HEK293 (cell line): ENCODE results near the gene OTC.

Experiments
- CTCF ChIA-PET: fragments of 350-600 bp; formaldehyde crosslinking; extraction: SDS; loops from one replicate; lab custom pipeline; 2021; ENCODE audit warnings: antibody characterized with exemption; lab: Yijun Ruan, JAX
- POLR2A ChIA-PET: fragments of 300-600 bp; formaldehyde crosslinking; extraction: SDS; loops from one replicate; lab custom pipeline; 2020; ENCODE audit warnings: antibody characterized with exemption, inconsistent platforms; lab: Yijun Ruan, JAX
- H3K27ac ChIP-seq: fragments of 200-500 bp; sonication (Bioruptor generic); 2 replicates; pipeline ENCODE4 v1.5.1; 2014; ENCODE audit warnings: low read depth, low read length, control low read depth, inconsistent platforms; ENCODE audit errors: extremely low read depth
- H3K36me3 ChIP-seq, 2 experiments: fragments of 200-500 bp in 1 of 2; sonication (Bioruptor generic) in 1 of 2; 1 replicate in 1 of 2; 2 replicates in 1 of 2; pipeline ENCODE4 v1.5.1; 2014 to 2017; ENCODE audit warnings: inconsistent platforms in 2 of 2, low read length in 2 of 2; ENCODE audit not compliant: control insufficient read depth in 2 of 2, insufficient read depth in 1 of 2
- H3K4me1 ChIP-seq: fragments of 200-500 bp; sonication (Bioruptor generic); 2 replicates; pipeline ENCODE4 v1.5.1; 2014; ENCODE audit warnings: mild to moderate bottlenecking, low read length, inconsistent platforms; ENCODE audit not compliant: control insufficient read depth, insufficient read depth
- H3K4me3 ChIP-seq: 2 replicates; pipeline ENCODE4 v1.5.1; 2011; ENCODE audit warnings: low read depth, mild to moderate bottlenecking, control low read depth, low read length, moderate library complexity
- H3K9me3 ChIP-seq: fragments of 200-500 bp; sonication (Bioruptor generic); 2 replicates; pipeline ENCODE4 v1.5.1; 2014; ENCODE audit warnings: low read depth, low read length, inconsistent platforms; ENCODE audit not compliant: control insufficient read depth, insufficient read depth
- BCL11A ChIP-seq: fragments of 450-650 bp; formaldehyde crosslinking; IDR thresholded peaks from 2 replicates; pipeline ENCODE4 v1.5.1; 2016; ENCODE audit warnings: low read depth, missing biosample characterization, missing genetic modification characterization
- GLIS1 ChIP-seq: fragments of 450-650 bp; formaldehyde crosslinking; IDR thresholded peaks from 2 replicates; pipeline ENCODE4 v1.5.1; 2016; ENCODE audit warnings: missing biosample characterization, missing genetic modification characterization
- HOXA7 ChIP-seq: sonication (generic); formaldehyde crosslinking; IDR thresholded peaks from 2 replicates; pipeline ENCODE4 v1.8.1; 2022; ENCODE audit warnings: missing genetic modification reagents, borderline replicate concordance
- MYNN ChIP-seq: fragments of 450-650 bp; formaldehyde crosslinking; IDR thresholded peaks from 2 replicates; pipeline ENCODE4 v1.5.1; 2016; ENCODE audit warnings: missing biosample characterization, missing genetic modification characterization, borderline replicate concordance
- SCRT2 ChIP-seq: fragments of 450-650 bp; formaldehyde crosslinking; IDR thresholded peaks from 2 replicates; pipeline ENCODE4 v1.5.1; 2016; ENCODE audit warnings: missing biosample characterization, missing genetic modification characterization
- YY2 ChIP-seq: fragments of 450-650 bp; formaldehyde crosslinking; IDR thresholded peaks from 2 replicates; pipeline ENCODE4 v1.5.1; 2016; ENCODE audit warnings: missing biosample characterization, missing genetic modification characterization
- ZFP37 ChIP-seq: fragments of 450-650 bp; formaldehyde crosslinking; IDR thresholded peaks from 2 replicates; pipeline ENCODE4 v1.5.1; 2016; ENCODE audit warnings: missing biosample characterization, missing genetic modification characterization
- ZIC2 ChIP-seq: fragments of 450-650 bp; formaldehyde crosslinking; IDR thresholded peaks from 2 replicates; pipeline ENCODE4 v1.5.1; 2016; ENCODE audit warnings: missing biosample characterization, missing genetic modification characterization
- ZNF121 ChIP-seq: fragments of 450-650 bp; formaldehyde crosslinking; IDR thresholded peaks from 2 replicates; pipeline ENCODE4 v1.5.1; 2016; ENCODE audit warnings: missing biosample characterization, missing genetic modification characterization
- ZNF133 ChIP-seq: fragments of 450-650 bp; formaldehyde crosslinking; IDR thresholded peaks from 2 replicates; pipeline ENCODE4 v1.5.1; 2016; ENCODE audit warnings: missing biosample characterization, missing genetic modification characterization
- ZNF2 ChIP-seq: fragments of 450-650 bp; formaldehyde crosslinking; IDR thresholded peaks from 2 replicates; pipeline ENCODE4 v1.5.1; 2016; ENCODE audit warnings: missing biosample characterization, missing genetic modification characterization
- ZNF211 ChIP-seq: fragments of 450-650 bp; formaldehyde crosslinking; IDR thresholded peaks from 2 replicates; pipeline ENCODE4 v1.5.1; 2016; ENCODE audit warnings: low read depth, missing biosample characterization, missing genetic modification characterization
- ZNF23 ChIP-seq: fragments of 450-650 bp; formaldehyde crosslinking; IDR thresholded peaks from 2 replicates; pipeline ENCODE4 v1.5.1; 2016; ENCODE audit warnings: missing biosample characterization, missing genetic modification characterization, borderline replicate concordance
- ZNF324 ChIP-seq: fragments of 450-650 bp; formaldehyde crosslinking; IDR thresholded peaks from 2 replicates; pipeline ENCODE4 v1.5.1; 2016; ENCODE audit warnings: missing biosample characterization, missing genetic modification characterization
- ZNF571 ChIP-seq: fragments of 450-650 bp; formaldehyde crosslinking; IDR thresholded peaks from 2 replicates; pipeline ENCODE4 v1.5.0; 2017; ENCODE audit warnings: missing biosample characterization, missing genetic modification characterization
- ZNF629 ChIP-seq: fragments of 450-650 bp; formaldehyde crosslinking; IDR thresholded peaks from 2 replicates; pipeline ENCODE4 v1.5.1; 2017; ENCODE audit warnings: missing biosample characterization, missing genetic modification characterization
- TF ChIP-seq, protein P1 (sequence below): fragments of 450-650 bp; formaldehyde crosslinking; IDR thresholded peaks from 2 replicates; pipeline ENCODE4 v1.5.0; 2017; ENCODE audit warnings: missing biosample characterization, missing genetic modification characterization, borderline replicate concordance
- TF ChIP-seq, protein P2 (sequence below): fragments of 450-650 bp; formaldehyde crosslinking; IDR thresholded peaks from 2 replicates; pipeline ENCODE4 v1.5.1; 2016; ENCODE audit warnings: missing biosample characterization, missing genetic modification characterization
- TF ChIP-seq, protein P3 (sequence below): fragments of 450-650 bp; formaldehyde crosslinking; IDR thresholded peaks from 2 replicates; pipeline ENCODE4 v1.5.1; 2016; ENCODE audit warnings: missing biosample characterization, missing genetic modification characterization
- TF ChIP-seq, protein P4 (sequence below): fragments of 450-650 bp; formaldehyde crosslinking; IDR thresholded peaks from 2 replicates; pipeline ENCODE4 v1.5.1; 2016; ENCODE audit warnings: missing biosample characterization, missing genetic modification characterization
- TF ChIP-seq, protein P5 (sequence below): fragments of 450-650 bp; formaldehyde crosslinking; optimal IDR thresholded peaks from 2 replicates; pipeline ENCODE3; 2016; ENCODE audit warnings: missing biosample characterization, mild to moderate bottlenecking, missing genetic modification characterization

The OTC gene

DNA sequence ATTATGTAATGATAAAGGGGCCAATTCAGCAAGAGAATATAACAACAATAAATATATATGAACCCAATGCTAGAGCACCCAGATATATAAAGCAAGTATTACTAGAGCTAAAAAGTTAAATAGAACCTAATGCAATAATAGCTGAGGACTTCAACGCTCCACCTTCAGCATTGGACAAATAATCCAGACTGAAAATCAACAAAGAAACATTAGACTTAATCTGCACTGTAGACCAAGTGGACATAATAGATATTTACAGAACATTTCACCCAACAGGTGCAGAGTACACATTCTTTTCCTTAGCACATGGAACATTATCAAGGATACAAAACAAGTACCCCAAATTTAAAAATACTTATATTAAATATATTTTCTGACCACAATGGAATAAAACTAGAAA is 24.3 kb downstream of the OTC start (continued):
- TF ChIP-seq, protein P1, sequence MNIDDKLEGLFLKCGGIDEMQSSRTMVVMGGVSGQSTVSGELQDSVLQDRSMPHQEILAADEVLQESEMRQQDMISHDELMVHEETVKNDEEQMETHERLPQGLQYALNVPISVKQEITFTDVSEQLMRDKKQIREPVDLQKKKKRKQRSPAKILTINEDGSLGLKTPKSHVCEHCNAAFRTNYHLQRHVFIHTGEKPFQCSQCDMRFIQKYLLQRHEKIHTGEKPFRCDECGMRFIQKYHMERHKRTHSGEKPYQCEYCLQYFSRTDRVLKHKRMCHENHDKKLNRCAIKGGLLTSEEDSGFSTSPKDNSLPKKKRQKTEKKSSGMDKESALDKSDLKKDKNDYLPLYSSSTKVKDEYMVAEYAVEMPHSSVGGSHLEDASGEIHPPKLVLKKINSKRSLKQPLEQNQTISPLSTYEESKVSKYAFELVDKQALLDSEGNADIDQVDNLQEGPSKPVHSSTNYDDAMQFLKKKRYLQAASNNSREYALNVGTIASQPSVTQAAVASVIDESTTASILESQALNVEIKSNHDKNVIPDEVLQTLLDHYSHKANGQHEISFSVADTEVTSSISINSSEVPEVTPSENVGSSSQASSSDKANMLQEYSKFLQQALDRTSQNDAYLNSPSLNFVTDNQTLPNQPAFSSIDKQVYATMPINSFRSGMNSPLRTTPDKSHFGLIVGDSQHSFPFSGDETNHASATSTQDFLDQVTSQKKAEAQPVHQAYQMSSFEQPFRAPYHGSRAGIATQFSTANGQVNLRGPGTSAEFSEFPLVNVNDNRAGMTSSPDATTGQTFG (tag by site-specific recombination) = no peak

DNA sequence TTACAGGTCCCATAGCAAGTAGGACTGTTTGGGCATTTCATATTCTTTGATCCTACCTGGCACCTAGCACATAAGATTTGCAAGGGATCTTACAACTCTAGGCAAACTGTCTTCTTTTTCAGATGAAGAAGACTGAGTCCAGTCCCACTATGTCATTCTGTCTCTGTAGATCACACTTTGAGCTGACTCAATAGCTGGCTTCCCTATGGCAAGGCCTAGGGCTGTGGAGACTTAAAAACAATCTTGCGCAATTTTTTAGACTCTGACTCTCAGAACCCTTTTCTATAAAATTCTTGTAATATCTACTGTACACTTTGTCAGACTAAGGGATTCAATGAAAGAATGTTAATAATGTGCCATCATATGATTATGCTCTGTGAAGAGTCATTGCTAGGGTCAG is 26.7 kb downstream of the OTC start:
- CTCF ChIA-PET = interaction anchor here (0.7 kb wide), 1 partner anchor 675 kb away, joined by 3 read pairs; no protein-coding TSS in a partner anchor

More for the DNA sequence above, 26.7 kb downstream of the OTC start:
- TF ChIP-seq ZNF23 (no peak), ZNF133 (tag by site-specific recombination) (no peak), ZNF2 (no peak), ZNF571 (tag by site-specific recombination) (no peak), BCL11A (tag by site-specific recombination) (no peak), MYNN (tag by site-specific recombination) (no peak), YY2 (tag by site-specific recombination) (no peak), ZNF324 (tag by site-specific recombination) (no peak), GLIS1 (no peak), HOXA7 (CRISPR knock-in tag) (no peak), ZNF629 (tag by site-specific recombination) (no peak), ZIC2 (tag by site-specific recombination) (no peak), ZNF121 (tag by site-specific recombination) (no peak), ZFP37 (tag by site-specific recombination) (no peak), ZNF211 (tag by site-specific recombination) (no peak), SCRT2 (tag by site-specific recombination) (no peak)
- TF ChIP-seq, protein P2, sequence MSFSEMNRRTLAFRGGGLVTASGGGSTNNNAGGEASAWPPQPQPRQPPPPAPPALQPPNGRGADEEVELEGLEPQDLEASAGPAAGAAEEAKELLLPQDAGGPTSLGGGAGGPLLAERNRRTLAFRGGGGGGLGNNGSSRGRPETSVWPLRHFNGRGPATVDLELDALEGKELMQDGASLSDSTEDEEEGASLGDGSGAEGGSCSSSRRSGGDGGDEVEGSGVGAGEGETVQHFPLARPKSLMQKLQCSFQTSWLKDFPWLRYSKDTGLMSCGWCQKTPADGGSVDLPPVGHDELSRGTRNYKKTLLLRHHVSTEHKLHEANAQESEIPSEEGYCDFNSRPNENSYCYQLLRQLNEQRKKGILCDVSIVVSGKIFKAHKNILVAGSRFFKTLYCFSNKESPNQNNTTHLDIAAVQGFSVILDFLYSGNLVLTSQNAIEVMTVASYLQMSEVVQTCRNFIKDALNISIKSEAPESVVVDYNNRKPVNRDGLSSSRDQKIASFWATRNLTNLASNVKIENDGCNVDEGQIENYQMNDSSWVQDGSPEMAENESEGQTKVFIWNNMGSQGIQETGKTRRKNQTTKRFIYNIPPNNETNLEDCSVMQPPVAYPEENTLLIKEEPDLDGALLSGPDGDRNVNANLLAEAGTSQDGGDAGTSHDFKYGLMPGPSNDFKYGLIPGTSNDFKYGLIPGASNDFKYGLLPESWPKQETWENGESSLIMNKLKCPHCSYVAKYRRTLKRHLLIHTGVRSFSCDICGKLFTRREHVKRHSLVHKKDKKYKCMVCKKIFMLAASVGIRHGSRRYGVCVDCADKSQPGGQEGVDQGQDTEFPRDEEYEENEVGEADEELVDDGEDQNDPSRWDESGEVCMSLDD (tag by site-specific recombination) = no peak
- TF ChIP-seq, protein P3, sequence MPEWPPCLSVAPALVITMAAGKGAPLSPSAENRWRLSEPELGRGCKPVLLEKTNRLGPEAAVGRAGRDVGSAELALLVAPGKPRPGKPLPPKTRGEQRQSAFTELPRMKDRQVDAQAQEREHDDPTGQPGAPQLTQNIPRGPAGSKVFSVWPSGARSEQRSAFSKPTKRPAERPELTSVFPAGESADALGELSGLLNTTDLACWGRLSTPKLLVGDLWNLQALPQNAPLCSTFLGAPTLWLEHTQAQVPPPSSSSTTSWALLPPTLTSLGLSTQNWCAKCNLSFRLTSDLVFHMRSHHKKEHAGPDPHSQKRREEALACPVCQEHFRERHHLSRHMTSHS = no peak
- TF ChIP-seq, protein P4, sequence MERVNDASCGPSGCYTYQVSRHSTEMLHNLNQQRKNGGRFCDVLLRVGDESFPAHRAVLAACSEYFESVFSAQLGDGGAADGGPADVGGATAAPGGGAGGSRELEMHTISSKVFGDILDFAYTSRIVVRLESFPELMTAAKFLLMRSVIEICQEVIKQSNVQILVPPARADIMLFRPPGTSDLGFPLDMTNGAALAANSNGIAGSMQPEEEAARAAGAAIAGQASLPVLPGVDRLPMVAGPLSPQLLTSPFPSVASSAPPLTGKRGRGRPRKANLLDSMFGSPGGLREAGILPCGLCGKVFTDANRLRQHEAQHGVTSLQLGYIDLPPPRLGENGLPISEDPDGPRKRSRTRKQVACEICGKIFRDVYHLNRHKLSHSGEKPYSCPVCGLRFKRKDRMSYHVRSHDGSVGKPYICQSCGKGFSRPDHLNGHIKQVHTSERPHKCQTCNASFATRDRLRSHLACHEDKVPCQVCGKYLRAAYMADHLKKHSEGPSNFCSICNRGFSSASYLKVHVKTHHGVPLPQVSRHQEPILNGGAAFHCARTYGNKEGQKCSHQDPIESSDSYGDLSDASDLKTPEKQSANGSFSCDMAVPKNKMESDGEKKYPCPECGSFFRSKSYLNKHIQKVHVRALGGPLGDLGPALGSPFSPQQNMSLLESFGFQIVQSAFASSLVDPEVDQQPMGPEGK (tag by site-specific recombination) = no peak
- TF ChIP-seq, protein P5, sequence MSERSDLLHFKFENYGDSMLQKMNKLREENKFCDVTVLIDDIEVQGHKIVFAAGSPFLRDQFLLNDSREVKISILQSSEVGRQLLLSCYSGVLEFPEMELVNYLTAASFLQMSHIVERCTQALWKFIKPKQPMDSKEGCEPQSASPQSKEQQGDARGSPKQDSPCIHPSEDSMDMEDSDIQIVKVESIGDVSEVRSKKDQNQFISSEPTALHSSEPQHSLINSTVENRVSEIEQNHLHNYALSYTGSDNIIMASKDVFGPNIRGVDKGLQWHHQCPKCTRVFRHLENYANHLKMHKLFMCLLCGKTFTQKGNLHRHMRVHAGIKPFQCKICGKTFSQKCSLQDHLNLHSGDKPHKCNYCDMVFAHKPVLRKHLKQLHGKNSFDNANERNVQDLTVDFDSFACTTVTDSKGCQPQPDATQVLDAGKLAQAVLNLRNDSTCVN (tag by site-specific recombination) = no peak
- TF ChIP-seq, all 188 proteins: peak for 0
- Histone ChIP-seq H3K4me1 (no peaks in the 10 kb centered on the region), H3K27ac (no peak overlapping the region), H3K4me3 (no peak overlapping the region), H3K9me3 (no peaks in the 10 kb centered on the region), H3K36me3 (no peaks in the 10 kb centered on the region)
- POLR2A ChIA-PET = no interaction called here
